Esophagus muscularis mucosa (tissue), 4 donors: ENCODE measurements around the gene NFYB. TPM values are rescaled to one million over a fixed set of nuclear protein-coding genes. Genes with fewer than 3 reads are reported as not detected.

Source experiments
- DNase-seq: peaks from one replicate; pipeline ENCODE4 v3.0.0-alpha.2; 2017; ENCODE audit errors: extremely low spot score
- H3K27ac ChIP-seq, 4 donors: fragments of 200-600 bp; sonication (generic); replicated peaks in 1 of 4; 1 replicate in 3 of 4; 2 replicates in 1 of 4; pipeline ENCODE4 v1.5.1; 2016 to 2019; ENCODE audit warnings: mild to moderate bottlenecking in 1 of 4
- H3K27me3 ChIP-seq, 4 donors: fragments of 200-600 bp; sonication (generic); one replicate each; pipeline versions ENCODE4 v1.5.1 to v1.6.0; 2016 to 2019
- H3K36me3 ChIP-seq, 4 donors: fragments of 200-600 bp; sonication (generic); one replicate each; pipeline ENCODE4 v1.5.1; 2016 to 2019
- H3K4me1 ChIP-seq, 4 donors: fragments of 200-600 bp; sonication (generic); one replicate each; pipeline ENCODE4 v1.5.1; 2016 to 2019
- H3K4me3 ChIP-seq, 4 donors: fragments of 200-600 bp; sonication (generic); 1 replicate in 2 of 4; 2 replicates in 2 of 4; pipeline ENCODE4 v1.5.1; 2016 to 2019; ENCODE audit warnings: mild to moderate bottlenecking in 4 of 4, moderate library complexity in 1 of 4
- H3K9me3 ChIP-seq, 4 donors: fragments of 200-600 bp; sonication (generic); 1 replicate in 3 of 4; 2 replicates in 1 of 4; pipeline ENCODE4 v1.5.1; 2016 to 2019
- CTCF ChIP-seq, 3 experiments: fragments of 200-600 bp in 2 of 3; fragments of 450-650 bp in 1 of 3; sonication (generic) in 2 of 3; IDR thresholded peaks; one replicate each; pipeline ENCODE4 v1.5.1; 2017 to 2019; ENCODE audit warnings: antibody characterized with exemption in 3 of 3, mild to moderate bottlenecking in 2 of 3, moderate library complexity in 1 of 3
- EP300 ChIP-seq: sonication (generic); formaldehyde crosslinking; IDR thresholded peaks from one replicate; pipeline ENCODE4 v1.6.1; 2017; ENCODE audit warnings: antibody characterized with exemption
- POLR2A ChIP-seq: fragments of 450-650 bp; IDR thresholded peaks from one replicate; pipeline ENCODE4 v1.6.1; 2017; ENCODE audit warnings: antibody characterized with exemption, moderate library complexity, mild to moderate bottlenecking, low read depth
- POLR2AphosphoS5 ChIP-seq, 2 donors: sonication (generic); formaldehyde crosslinking; IDR thresholded peaks; one replicate each; pipeline ENCODE4 v1.6.1; 2017; ENCODE audit warnings: antibody characterized with exemption in 2 of 2
- WGBS: methylation state at CpG from one replicate; pipeline ENCODE4 v1.1.5; 2018; 5-methylcytosine and 5-hydroxymethylcytosine counted together
- intact Hi-C: fragments of 100-400 bp; cut with DNase I; formaldehyde crosslinking; loops from one replicate; pipeline ENCODE4 v1.15.1; 2023
- small RNA-seq, 3 donors: library from RNA; depleted of rRNA; stranded (forward); fragments of <200 nt; gene quantifications; one replicate each; pipeline ENCODE3, GENCODE V24; 2016
- total RNA-seq, 4 donors: library from RNA; depleted of rRNA; stranded (reverse); fragments of >200 nt; gene quantifications; one replicate each; pipeline versions ENCODE4 v1.1.0 to v1.2.1, GENCODE V29; 2016

Gene NFYB
- total RNA-seq, 4 donors from 2014 or later: 67.7 to 90.9 (median 82.4) TPM

GRCh38 chr12:104072099-104072498, 65.9 kb downstream of the NFYB start:
- intact Hi-C loops: no loop called here
- Histone ChIP-seq H3K27ac (no peak overlapping the region), H3K27me3 (no peaks in the 10 kb centered on the region), H3K36me3 (peaks cover 21 to 60% (median 44%) of the 10 kb centered on the region in 4 donors), H3K9me3 (no peaks in the 10 kb centered on the region), H3K4me3 (no peak overlapping the region), H3K4me1 (peaks cover 0 to 34% (median 22%) of the 10 kb centered on the region in 4 donors)
- 75% methylated on average over 2 of the region's 2 CpGs for WGBS
- TF ChIP-seq POLR2AphosphoS5 (IDR thresholded peaks at IDR 0.05) (no peak), EP300 (no peak), CTCF (IDR thresholded peaks at IDR 0.05) (no peak), POLR2A (no peak)
- DNase-seq: no peak

Small RNAs within 50 kb of the gene (small RNA-seq; reads per million reads assigned to genes)
- 0 reads per million in 3 donors for gene RNA5SP370

Other genes starting within 250 kb of the NFYB start
- gene HSP90B1, start 207.8 kb downstream of the NFYB start, total RNA-seq: 100 to 1,000 TPM; 174 to 199 (median 191) TPM
- gene TDG, start 172.3 kb downstream of the NFYB start, total RNA-seq: 10 to 100 TPM; 13.7 to 16.4 (median 14.1) TPM
- gene GLT8D2, start 88.0 kb downstream of the NFYB start, total RNA-seq: 10 to 100 TPM in 3 of 4 donors, 1 to 10 TPM in 1; 7.1 to 13.6 (median 11.0) TPM
- gene HCFC2, start 73.7 kb downstream of the NFYB start, total RNA-seq: 10 to 100 TPM; 22.9 to 37.0 (median 29.5) TPM
- gene TXNRD1, start 77.6 kb upstream of the NFYB start, total RNA-seq: 100 to 1,000 TPM; 243 to 594 (median 299) TPM
- gene EID3, start 165.5 kb upstream of the NFYB start, total RNA-seq: 10 to 100 TPM in 3 of 4 donors, 1 to 10 TPM in 1; 7.6 to 19.5 (median 12.1) TPM